T follicular helper cell (primary cell): ENCODE data around the gene FAM13A.

Experiments used
- DNase-seq: peaks from one replicate; pipeline ENCODE4 v3.0.0-alpha.2; 2020; ENCODE audit warnings: low read depth

The FAM13A gene

DNA sequence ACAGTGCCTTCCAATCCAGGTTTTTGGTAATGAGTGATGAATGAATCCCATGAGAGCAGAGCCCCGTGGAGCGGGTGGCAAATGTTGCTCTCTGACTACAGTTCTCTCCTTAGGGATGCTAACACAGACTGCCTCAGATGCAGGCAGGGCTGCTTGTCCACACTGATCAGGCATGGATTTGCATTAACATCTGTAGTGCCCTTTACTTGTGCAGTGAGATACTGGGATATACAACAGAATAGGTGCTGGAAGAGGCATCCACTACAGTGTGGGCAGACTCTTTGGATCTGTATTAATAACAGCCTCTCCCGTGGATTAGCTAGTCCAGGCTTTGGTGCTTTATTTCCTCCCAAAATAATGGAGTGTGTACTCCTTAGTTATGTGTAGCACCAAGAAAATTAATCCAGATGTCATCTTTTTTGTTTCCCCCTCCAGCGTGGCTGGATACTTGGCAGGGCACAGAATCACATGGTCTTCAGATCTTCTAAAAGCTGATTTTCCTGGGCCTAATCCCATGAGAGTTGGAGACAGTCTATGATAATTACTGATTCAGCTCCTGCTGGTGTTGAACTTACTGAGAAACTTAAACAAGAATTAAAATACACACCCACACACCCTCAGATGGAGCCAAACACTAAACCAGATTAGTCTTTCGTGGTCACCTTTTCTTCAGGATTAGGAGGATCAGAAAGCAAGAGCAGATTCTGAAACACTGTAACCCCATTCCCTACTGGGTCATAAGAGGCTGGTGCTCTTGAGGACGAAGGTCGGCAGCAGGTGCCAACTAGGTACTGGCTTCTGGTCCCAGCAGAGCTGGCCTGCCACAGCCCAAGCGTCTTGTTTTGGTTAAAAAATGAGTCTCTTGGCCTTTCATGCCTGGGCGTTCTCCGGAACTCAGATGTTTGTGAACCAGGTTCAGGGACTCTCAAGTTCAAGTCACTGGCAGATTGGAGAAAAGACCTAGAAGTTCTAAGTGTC lies 336.2 kb downstream of the FAM13A start:
- DNase-seq: no peak

DNA sequence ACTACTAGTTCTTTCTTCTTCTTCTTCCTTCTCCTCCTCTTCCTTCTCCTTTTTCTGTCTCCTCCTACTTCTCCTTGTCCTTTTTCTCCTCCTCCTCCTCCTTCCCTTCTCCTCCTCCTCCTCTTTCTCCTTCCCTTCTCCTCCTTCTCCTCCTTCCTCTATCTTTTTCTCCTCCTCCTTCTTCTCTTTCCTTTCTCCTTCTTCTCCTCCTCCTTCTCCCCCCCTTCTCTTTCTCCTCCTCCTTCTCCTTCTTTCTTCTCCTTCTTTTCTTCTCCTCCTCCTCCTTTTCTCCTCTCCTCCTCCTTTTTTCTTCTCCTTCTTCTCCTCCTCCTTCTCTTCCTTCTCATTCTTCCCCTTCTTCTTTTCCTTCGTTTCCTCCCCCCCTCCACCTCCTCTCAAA lies 337.6 kb downstream of the FAM13A start:
- no peak for DNase-seq

DNA sequence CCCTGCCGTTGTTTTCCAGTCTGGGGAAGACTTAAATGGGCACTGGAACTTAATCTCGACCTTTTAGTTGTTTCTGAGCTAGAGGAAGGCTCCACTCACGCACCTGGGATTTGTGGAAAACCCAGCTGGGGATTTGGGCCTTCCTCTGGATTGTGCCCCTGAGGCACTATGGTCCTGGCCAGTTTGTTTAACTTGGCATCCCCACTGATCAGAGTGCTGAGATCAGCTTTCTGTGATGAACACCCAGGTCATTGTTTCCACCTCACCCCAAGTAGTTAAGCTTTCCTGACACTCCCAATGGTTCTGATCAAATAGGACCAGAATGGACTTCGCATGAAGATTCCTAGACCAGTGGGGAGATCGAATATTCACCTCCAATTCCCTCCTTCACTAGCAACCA lies 338.9 kb downstream of the FAM13A start:
- no peak for DNase-seq

DNA sequence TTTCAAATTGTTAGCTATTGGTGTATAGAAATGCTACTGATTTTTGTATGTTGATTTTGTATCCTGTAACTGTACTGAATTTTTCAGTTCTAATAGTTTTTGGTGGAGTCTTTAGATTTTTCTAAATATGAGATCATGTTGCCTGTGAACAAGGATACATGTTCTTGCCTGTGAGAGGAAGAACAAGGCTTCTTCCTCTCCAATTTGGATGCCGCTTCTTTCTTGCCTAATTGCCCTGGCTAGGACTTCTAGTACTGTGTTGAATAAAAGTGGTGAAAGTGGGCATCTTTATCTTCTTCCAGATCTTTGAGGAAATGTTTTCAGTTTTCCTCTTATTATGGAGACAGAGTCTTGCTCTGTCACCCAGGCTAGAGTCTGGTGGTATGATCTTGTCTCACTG lies 343.2 kb downstream of the FAM13A start:
- no peak for DNase-seq

DNA sequence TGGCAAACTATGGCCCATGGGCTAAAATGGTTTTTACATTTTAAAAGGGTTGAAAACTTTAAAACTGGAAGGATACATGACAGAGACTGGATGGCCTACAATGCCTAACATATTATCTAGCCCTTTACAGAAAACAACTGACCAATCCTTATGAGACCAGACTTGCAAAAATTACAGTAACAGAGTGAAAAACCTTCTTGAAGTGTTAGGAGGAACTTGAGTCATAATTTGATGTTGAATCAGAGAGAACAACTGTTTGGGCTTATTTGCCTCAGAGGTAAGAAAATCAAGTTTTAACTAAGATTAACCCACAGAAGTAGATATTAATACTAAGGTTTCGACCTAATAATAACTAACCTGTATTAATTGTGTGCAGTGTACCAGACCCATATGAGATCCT lies 347.0 kb downstream of the FAM13A start:
- no peak for DNase-seq

- DNase-seq: no peak
These were observed 350.4 kb downstream of the FAM13A start for GRCh38 chr4:88706574-88706973.

- no peak for DNase-seq
These were observed 351.0 kb downstream of the FAM13A start for GRCh38 chr4:88705805-88706492.

- DNase-seq: no peak
These were observed 351.8 kb downstream of the FAM13A start for GRCh38 chr4:88705223-88705622.

- DNase-seq: no peak
These were observed 354.2 kb downstream of the FAM13A start for GRCh38 chr4:88702782-88703181.

GRCh38 chr4:88698519-88698918 lies 358.5 kb downstream of the FAM13A start:
- DNase-seq: no peak

DNA sequence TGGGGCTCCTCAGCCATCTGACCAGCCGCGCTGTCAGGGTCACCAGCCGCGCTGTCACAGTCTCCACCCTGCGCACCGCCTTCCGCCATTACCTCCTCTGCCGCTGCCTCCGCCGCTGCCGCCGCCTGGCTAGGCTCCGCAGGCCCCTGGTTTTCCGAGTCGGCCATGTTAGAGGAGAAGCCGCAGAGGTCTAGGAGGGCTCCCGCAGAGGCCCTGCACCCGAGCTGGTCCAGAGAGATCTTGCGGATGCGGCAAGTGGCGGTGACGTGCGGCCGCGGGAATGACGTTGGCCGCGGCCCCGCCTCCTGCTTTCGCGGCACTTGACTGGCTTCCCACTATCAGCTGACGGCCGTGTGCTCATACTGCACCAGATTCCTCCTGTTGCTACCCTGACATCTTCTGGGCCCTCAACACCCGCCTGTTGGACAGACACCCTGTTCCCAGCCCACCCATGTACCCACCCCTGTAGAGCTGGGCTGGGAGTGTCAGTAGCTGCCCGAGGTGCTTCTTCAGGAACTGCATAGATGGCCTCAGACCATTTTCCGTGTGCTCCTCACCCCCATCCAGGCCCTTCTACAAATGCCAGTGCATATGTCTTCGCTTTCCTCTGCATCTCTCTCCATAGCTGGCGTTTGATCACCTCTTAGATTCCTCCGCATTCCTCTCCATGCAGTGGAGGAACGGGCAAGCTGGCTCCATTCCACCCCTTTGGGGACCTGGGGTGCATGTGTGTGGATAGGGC lies 359.2 kb downstream of the FAM13A start, which contains the start of gene NAP1L5:
NAP1L5 (minus strand) TSS at position 242 of the 742 bp plus-strand sequence; CDS start at position 167, 75 bp downstream.
- DNase-seq: peak; percentile 66

- no peak for DNase-seq
These were observed 359.8 kb downstream of the FAM13A start for GRCh38 chr4:88697141-88697540.

DNA sequence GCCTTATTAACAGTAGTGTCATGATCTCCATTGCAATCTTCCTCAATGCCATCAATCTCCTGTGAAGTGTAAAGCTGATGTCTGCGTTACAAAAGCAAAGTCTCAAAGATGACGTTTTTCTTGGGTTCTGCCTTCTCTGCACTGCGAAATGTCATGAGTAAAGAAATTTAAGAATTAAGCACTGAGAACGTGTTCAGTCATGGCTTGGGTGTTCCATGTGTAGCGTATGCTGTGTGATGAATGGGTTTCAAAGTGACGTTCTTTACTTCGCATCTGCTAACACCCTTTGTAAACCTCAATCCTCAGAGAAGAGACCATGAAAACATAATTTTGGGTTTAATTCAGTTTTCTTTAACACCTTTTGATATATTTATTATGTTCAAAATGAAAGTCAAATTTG lies 360.4 kb downstream of the FAM13A start:
- DNase-seq: no peak

GRCh38 chr4:88693792-88694191 lies 363.2 kb downstream of the FAM13A start:
- no peak for DNase-seq

GRCh38 chr4:88690355-88690754 lies 366.6 kb downstream of the FAM13A start:
- DNase-seq: no peak

DNA sequence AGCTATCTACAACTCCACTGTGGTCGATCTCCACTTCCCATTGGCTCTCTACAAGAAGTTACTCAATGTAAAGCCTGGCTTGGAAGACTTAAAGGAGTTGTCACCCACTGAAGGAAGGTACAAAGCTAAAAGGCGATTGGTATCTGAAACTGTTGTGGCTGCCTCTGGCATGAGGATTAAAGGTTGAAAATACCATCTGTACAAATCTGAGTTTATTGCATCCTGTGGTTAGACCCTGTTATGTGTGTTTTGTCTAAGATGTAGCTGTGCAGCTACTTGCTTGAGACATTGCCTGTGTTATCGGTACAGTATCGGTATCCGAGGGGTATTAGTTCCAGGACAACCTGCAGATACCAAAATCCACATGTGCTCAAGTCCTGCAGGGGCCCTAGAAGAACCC lies 375.8 kb downstream of the FAM13A start:
- DNase-seq: no peak
